Kidney capillary endothelial cell (primary cell): ENCODE data around the gene RHOBTB3.

ENCODE experiments used
- DNase-seq: peaks from one replicate; pipeline ENCODE4 v3.0.0-alpha.2; 2018; ENCODE audit warnings: low spot score

Gene RHOBTB3

GRCh38 chr5:95713960-95714710, 17.0 kb upstream of the RHOBTB3 start:
- DNase-seq = no peak

GRCh38 chr5:95715799-95716461, 15.2 kb upstream of the RHOBTB3 start:
- peak; percentile 80 for DNase-seq

GRCh38 chr5:95717439-95717838, 13.7 kb upstream of the RHOBTB3 start:
- no peak for DNase-seq

- no peak for DNase-seq
Measured at GRCh38 chr5:95718203-95718602, 12.9 kb upstream of the RHOBTB3 start.

GRCh38 chr5:95718738-95719137, 12.4 kb upstream of the RHOBTB3 start:
- no peak for DNase-seq

- no peak for DNase-seq
Measured at GRCh38 chr5:95720094-95720786, 10.9 kb upstream of the RHOBTB3 start.

- DNase-seq = no peak
Measured at GRCh38 chr5:95721582-95722295, 9.4 kb upstream of the RHOBTB3 start.

GRCh38 chr5:95723632-95724369, 7.3 kb upstream of the RHOBTB3 start:
- DNase-seq = no peak

- DNase-seq = no peak
Measured at GRCh38 chr5:95725071-95725820, 5.9 kb upstream of the RHOBTB3 start.

- DNase-seq = no peak
Measured at GRCh38 chr5:95725937-95726810, 5.0 kb upstream of the RHOBTB3 start.

- no peak for DNase-seq
Measured at GRCh38 chr5:95726811-95727763, 4.0 kb upstream of the RHOBTB3 start.

GRCh38 chr5:95727764-95728191, 3.4 kb upstream of the RHOBTB3 start:
- DNase-seq = no peak

- no peak for DNase-seq
Measured at GRCh38 chr5:95728494-95729114, 2.5 kb upstream of the RHOBTB3 start.

- no peak for DNase-seq
Measured at GRCh38 chr5:95729115-95730010, 1.8 kb upstream of the RHOBTB3 start.

- DNase-seq = no peak
Measured at GRCh38 chr5:95730011-95730700, 980 bp upstream of the RHOBTB3 start.
